COLO668 (cell line): ENCODE measurements around the gene FAM13A.

Experiments used
- DNase-seq: peaks from one replicate; lab custom pipeline; 2025; ENCODE audit not compliant: unreplicated experiment; lab: John Stamatoyannopoulos, UW

Gene FAM13A

GRCh38 chr4:88693792-88694191 is 363.2 kb downstream of the FAM13A start:
- no peak for DNase-seq

DNA sequence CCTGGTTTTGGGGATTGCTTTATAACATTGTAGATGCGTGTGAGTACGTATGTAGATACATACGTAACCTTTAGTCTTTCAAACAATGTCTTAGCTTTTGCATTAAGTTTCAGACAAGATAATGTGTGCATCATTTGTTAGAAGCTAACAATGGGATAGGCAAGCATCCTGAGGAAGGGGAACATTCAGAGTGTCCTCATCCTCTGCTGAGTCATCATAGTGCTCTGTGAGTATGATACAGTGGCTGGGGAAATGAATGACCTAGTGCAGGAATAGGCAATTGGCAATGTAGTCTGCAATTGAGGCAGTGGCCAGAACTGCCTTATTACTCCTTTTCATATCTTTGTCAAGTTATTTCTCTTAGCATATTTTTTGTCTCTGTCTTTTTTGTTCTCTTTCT is 366.6 kb downstream of the FAM13A start:
- DNase-seq: no peak

GRCh38 chr4:88681209-88681608 is 375.8 kb downstream of the FAM13A start:
- DNase-seq: no peak
